ENCODE measurements around the gene ITIH5.

The ITIH5 gene

DNA sequence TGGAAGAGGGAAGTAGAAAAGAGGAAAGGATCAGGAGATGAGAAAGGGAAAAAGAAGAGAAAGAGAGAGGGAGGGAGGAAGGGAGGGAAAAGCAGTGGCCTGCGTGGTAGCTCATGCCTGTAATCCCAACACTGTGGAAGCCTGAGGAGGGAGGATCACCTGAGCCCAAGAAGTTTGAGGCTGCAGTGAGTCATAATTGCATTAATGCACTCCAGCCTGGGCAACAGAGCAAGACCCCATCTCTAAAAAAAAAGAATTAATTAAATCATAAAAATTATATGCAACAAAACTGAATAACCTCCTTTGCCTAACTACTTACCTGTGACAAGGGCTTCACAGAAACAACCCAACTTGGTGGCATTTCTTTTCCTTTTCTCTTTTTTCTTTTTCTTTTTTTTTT, 148.1 kb downstream of the ITIH5 start:
- no peak for DNase-seq (ENCODE audit: low spot score)

DNA sequence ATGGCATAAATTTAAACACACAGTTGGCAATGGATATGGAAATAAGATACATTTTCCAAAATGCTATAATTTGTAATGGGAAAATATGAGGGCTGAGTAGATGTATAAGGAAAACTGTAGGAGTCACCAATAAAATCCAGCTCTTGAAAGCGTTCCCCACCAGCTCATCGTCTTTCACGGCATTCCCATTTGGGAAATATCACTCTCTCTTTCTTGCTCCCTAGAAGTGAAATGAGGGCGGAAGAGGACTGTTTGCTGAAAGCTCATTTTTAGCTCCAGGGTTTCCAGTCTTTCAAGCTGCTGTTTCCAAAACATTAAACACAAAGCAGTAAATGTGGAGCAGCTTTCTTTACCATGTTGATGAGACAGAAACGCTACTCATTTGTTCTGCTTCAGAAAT, 151.3 kb downstream of the ITIH5 start:
- DNase-seq (ENCODE audit: low spot score), result no peak

DNA sequence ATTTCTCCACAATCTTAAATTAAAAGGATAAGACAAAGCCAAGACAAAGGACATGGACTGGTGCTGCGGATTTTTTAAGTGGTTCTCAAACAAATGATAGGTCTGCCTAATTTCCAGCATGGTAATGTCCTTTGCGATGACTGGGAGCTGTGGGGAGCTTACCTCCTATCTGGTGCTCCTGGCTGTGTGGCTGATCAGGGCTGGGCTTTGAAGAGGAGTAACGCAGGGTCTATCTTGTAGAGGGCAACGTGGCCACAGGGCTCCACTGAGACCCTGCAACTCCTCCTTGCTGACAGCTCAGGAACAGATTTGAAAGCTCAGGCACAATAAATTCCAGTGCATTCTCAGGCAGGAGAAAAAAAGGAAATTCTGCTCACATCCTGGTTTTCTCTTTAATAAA, 152.8 kb downstream of the ITIH5 start:
- DNase-seq (ENCODE audit: low spot score), result no peak

DNA sequence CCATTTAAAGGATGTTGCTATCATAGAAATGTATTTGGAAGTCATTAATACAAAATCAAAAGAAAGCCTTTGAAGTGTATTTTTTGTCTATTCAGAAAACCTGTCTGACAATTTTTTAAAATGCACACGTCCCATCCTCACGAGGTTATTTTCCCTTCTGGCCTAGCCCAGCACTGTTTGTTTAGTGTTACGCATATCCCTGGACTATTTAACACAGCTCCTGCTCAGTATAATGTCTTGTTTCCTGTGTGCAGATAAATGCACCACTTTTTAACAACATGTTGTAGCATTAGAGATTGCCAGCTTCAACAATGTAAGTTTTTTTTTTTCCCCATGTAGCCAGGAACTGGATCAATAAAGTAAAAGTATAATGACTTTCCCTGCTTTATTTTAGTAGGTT, 153.3 kb downstream of the ITIH5 start:
- no peak for DNase-seq (ENCODE audit: low spot score)

DNA sequence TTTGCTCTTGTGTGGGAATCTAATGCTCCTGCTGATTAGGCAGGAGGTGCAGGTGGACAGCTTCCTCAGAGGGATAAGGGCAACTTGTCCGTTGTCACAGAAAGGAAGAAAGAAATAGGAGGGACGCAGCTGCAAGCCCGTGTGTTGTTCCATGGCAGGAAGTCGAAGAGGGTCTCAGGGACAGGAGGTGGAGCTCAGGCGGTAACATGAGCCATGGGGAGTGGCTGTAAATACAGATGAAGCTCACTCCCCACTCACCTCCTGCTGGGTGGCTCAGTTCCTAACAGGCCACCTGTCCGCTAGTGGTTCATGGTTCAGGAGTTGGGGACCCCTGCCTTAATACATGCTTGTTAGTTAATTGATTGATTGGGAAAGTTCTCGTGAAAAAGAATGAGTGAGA, 154.3 kb downstream of the ITIH5 start:
- no peak for DNase-seq (ENCODE audit: low spot score)

DNA sequence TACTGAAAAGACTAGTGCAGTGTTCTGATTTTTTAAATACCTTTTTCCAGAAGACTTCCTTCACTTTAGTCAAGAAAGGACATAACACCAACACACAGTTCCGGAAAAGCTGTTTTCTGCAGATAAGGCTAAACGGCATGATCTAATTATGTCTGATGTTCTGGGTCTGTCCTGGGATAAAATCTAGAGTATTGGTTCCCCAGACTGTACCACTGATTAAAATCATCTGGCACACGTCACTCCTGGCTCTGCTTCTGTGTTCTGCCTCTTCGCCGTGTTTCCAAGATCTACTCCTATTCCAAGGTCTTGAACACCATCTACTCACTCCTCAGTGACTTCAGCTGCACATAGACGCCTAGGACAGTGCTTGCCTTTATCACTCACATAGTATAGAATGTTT, 155.2 kb downstream of the ITIH5 start:
- DNase-seq (ENCODE audit: low spot score), result no peak
